SK-N-SH treated with all-trans-retinoic acid at 6 μM for 48 hours (cell line): ENCODE data around the gene PDE7B.

Source experiments
- ATAC-seq: fragments of 200-7000 bp; cut with Tn5 transposase; 3 replicates; pipeline ENCODE4 v1.9.1; 2020; ENCODE audit warnings: mild to moderate bottlenecking, moderate library complexity
- ARNTL ChIP-seq: fragments of 450-650 bp; formaldehyde crosslinking; IDR thresholded peaks from 2 replicates; pipeline ENCODE4 v1.5.0; 2020; ENCODE audit warnings: low read depth, mild to moderate bottlenecking, moderate library complexity, borderline replicate concordance
- BACH2 ChIP-seq: fragments of 250-450 bp; sonication (Bioruptor Pico); IDR thresholded peaks from 2 replicates; pipeline ENCODE4 v1.9.0; 2021; ENCODE audit warnings: mild to moderate bottlenecking, borderline replicate concordance
- CREB5 ChIP-seq: fragments of 250-450 bp; sonication (Bioruptor Pico); IDR thresholded peaks from 2 replicates; pipeline ENCODE4 v1.5.1; 2020; ENCODE audit warnings: low read depth, mild to moderate bottlenecking, moderate library complexity
- CSDC2 ChIP-seq: fragments of 250-450 bp; sonication (Bioruptor Pico); IDR thresholded peaks from 2 replicates; pipeline ENCODE4 v1.5.0; 2020; ENCODE audit warnings: mild to moderate bottlenecking, moderate library complexity
- ESRRG ChIP-seq: fragments of 250-450 bp; sonication (Bioruptor Pico); IDR thresholded peaks from 2 replicates; pipeline ENCODE4 v1.6.1; 2021; ENCODE audit warnings: mild to moderate bottlenecking
- GLIS3 ChIP-seq: fragments of 250-450 bp; sonication (Bioruptor Pico); IDR thresholded peaks from 2 replicates; pipeline ENCODE4 v1.5.0; 2020; ENCODE audit warnings: mild to moderate bottlenecking, moderate library complexity
- ISL1 ChIP-seq: fragments of 250-450 bp; sonication (Bioruptor Pico); IDR thresholded peaks from 2 replicates; pipeline ENCODE4 v2.1.2; 2022; ENCODE audit warnings: mild to moderate bottlenecking, moderate library complexity
- PATZ1 ChIP-seq: fragments of 250-450 bp; sonication (Bioruptor Pico); IDR thresholded peaks from 2 replicates; pipeline ENCODE4 v1.8.0; 2020; ENCODE audit warnings: mild to moderate bottlenecking, moderate library complexity, borderline replicate concordance
- POU6F1 ChIP-seq: fragments of 250-450 bp; sonication (Bioruptor Pico); IDR thresholded peaks from 2 replicates; pipeline ENCODE4 v1.8.0; 2021; ENCODE audit warnings: low read depth, mild to moderate bottlenecking, moderate library complexity, borderline replicate concordance
- PPARA ChIP-seq: fragments of 250-450 bp; sonication (Bioruptor Pico); IDR thresholded peaks from 2 replicates; pipeline ENCODE4 v1.5.0; 2020; ENCODE audit warnings: mild to moderate bottlenecking, borderline replicate concordance
- RARB ChIP-seq: fragments of 250-450 bp; sonication (Bioruptor Pico); IDR thresholded peaks from 2 replicates; pipeline ENCODE4 v1.8.0; 2021; ENCODE audit warnings: mild to moderate bottlenecking, moderate library complexity
- SNAI2 ChIP-seq: fragments of 250-450 bp; sonication (Bioruptor Pico); IDR thresholded peaks from 2 replicates; pipeline ENCODE4 v1.5.0; 2020; ENCODE audit warnings: mild to moderate bottlenecking, moderate library complexity
- TCF4 ChIP-seq: fragments of 250-450 bp; sonication (Bioruptor Pico); IDR thresholded peaks from 2 replicates; pipeline ENCODE4 v1.8.0; 2021; ENCODE audit warnings: mild to moderate bottlenecking, moderate library complexity, borderline replicate concordance
- TOX ChIP-seq: fragments of 250-450 bp; sonication (Bioruptor Pico); IDR thresholded peaks from 2 replicates; pipeline ENCODE4 v1.8.0; 2021; ENCODE audit warnings: mild to moderate bottlenecking, moderate library complexity, borderline replicate concordance
- TSHZ2 ChIP-seq: fragments of 250-450 bp; sonication (Bioruptor Pico); IDR thresholded peaks from 2 replicates; pipeline ENCODE4 v1.5.0; 2020; ENCODE audit warnings: mild to moderate bottlenecking, moderate library complexity
- ZC3H10 ChIP-seq: fragments of 250-450 bp; sonication (Bioruptor Pico); IDR thresholded peaks from 2 replicates; pipeline ENCODE4 v1.5.1; 2021; ENCODE audit warnings: mild to moderate bottlenecking, moderate library complexity
- ZFP3 ChIP-seq: fragments of 250-450 bp; sonication (Bioruptor Pico); IDR thresholded peaks from 2 replicates; pipeline ENCODE4 v1.5.0; 2020; ENCODE audit warnings: mild to moderate bottlenecking, moderate library complexity
- ZFP30 ChIP-seq: fragments of 450-650 bp; formaldehyde crosslinking; IDR thresholded peaks from 2 replicates; pipeline ENCODE4 v1.5.0; 2022; ENCODE audit warnings: mild to moderate bottlenecking, moderate library complexity
- ZNF565 ChIP-seq: fragments of 450-650 bp; formaldehyde crosslinking; conservative IDR thresholded peaks from 2 replicates; pipeline ENCODE4 v1.5.0; 2020; ENCODE audit warnings: low read depth, mild to moderate bottlenecking, moderate library complexity
- ZNF8 ChIP-seq: fragments of 450-650 bp; formaldehyde crosslinking; IDR thresholded peaks from 2 replicates; pipeline ENCODE4 v1.5.0; 2020; ENCODE audit warnings: mild to moderate bottlenecking, moderate library complexity

The PDE7B gene

GRCh38 chr6:136036601-136037000 lies 185.1 kb downstream of the PDE7B start:
- TF ChIP-seq PATZ1 (CRISPR knock-in tag) (no peak), TSHZ2 (CRISPR knock-in tag) (no peak), POU6F1 (CRISPR knock-in tag) (no peak), ARNTL (CRISPR knock-in tag) (no peak), ISL1 (CRISPR knock-in tag) (no peak), PPARA (CRISPR knock-in tag) (no peak), ZC3H10 (CRISPR knock-in tag) (no peak), RARB (CRISPR knock-in tag) (no peak), TCF4 (CRISPR knock-in tag) (no peak), TOX (CRISPR knock-in tag) (no peak)
- TF ChIP-seq, all 23 proteins: peak for 0
- no peak for ATAC-seq

GRCh38 chr6:136037242-136037875 lies 185.9 kb downstream of the PDE7B start:
- ATAC-seq, result peak; percentile 20
- TF ChIP-seq TOX (CRISPR knock-in tag), result no peak

GRCh38 chr6:136037876-136038460 lies 186.5 kb downstream of the PDE7B start:
- peak; percentile 89 for ATAC-seq
- TF ChIP-seq TCF4 (CRISPR knock-in tag), result peak; percentile 30; the same call in 1 of the 2 replicates
- no peak for TF ChIP-seq ZFP3 (CRISPR knock-in tag)

GRCh38 chr6:136038531-136038930 lies 187.0 kb downstream of the PDE7B start:
- ATAC-seq, result peak; percentile 31
- TF ChIP-seq ZNF565 (CRISPR knock-in tag) (no peak), PPARA (CRISPR knock-in tag) (no peak), BACH2 (CRISPR knock-in tag) (no peak)

- ATAC-seq, result no peak
- TF ChIP-seq ARNTL (CRISPR knock-in tag) (no peak), GLIS3 (CRISPR knock-in tag) (no peak), BACH2 (CRISPR knock-in tag) (no peak), SNAI2 (CRISPR knock-in tag) (no peak), CREB5 (CRISPR knock-in tag) (no peak), TOX (CRISPR knock-in tag) (no peak), ZFP3 (CRISPR knock-in tag) (no peak), PATZ1 (CRISPR knock-in tag) (no peak), TCF4 (CRISPR knock-in tag) (no peak), CSDC2 (CRISPR knock-in tag) (no peak), ZNF8 (CRISPR knock-in tag) (no peak), RARB (CRISPR knock-in tag) (no peak), ZC3H10 (CRISPR knock-in tag) (no peak), ZFP30 (CRISPR knock-in tag) (no peak), ISL1 (CRISPR knock-in tag) (no peak), ESRRG (no peak)
These were observed 187.7 kb downstream of the PDE7B start for GRCh38 chr6:136039185-136039584.
